Activated CD4-positive, alpha-beta T cell treated with anti-CD3 and anti-CD28 coated beads, Interleukin-2, amount 50 U/mL, for 16 hours (primary cell): ENCODE data around the gene OST4.
A peak's percentile ranks its signal among the peaks of the same experiment; 100 is the strongest.

Source experiments
- DNase-seq: peaks from one replicate; pipeline ENCODE4 v3.0.0-alpha.2; 2020

The OST4 gene

DNA sequence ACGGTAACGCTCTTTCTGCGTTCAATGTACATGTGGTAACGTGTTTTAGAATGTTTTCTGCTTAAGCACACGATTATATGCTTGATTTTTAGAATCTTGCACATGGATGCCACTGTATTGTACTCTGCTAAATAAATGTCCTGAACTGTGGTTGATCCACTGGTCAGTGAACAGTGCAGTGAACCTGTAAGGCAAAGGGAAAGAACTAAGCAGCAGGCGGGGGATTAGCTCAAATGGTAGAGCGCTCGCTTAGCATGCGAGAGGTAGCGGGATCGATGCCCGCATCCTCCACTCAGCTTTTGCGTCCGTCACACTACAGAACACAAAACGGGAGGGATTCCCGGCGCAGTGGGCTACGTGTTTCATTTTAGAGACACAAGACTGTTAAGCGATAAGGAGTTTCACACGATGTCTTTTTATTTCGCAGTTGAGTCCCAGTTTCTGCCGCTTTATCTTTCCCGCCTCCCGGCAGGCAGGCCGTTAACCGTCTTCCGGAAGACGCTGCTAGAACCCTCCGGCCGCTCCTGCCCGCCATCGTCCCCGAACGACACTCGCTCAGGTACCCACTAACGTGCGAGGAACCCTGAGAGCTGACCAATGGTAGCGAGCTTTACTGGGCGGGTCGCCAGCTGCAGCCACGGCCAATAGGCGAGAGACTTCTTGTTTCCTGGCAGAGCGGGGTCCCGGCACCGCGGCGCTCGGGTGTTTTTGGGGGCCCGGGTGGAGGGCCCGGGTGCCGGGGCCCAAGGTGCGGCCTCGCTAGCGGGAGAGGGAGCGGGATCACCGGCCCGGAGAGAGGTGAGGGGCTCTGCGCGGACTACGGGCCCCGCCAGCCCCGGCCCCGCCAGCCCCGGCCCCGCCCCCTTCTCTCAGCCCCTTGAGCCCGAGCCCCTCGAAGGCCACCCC is 20.2 kb downstream of the OST4 start, which contains the start of gene AGBL5:
AGBL5 (plus strand) TSS at position 673 of the 906 bp plus-strand sequence. CDS start 1,291 bp downstream, outside the sequence.
- peak; percentile 98 for DNase-seq

DNA sequence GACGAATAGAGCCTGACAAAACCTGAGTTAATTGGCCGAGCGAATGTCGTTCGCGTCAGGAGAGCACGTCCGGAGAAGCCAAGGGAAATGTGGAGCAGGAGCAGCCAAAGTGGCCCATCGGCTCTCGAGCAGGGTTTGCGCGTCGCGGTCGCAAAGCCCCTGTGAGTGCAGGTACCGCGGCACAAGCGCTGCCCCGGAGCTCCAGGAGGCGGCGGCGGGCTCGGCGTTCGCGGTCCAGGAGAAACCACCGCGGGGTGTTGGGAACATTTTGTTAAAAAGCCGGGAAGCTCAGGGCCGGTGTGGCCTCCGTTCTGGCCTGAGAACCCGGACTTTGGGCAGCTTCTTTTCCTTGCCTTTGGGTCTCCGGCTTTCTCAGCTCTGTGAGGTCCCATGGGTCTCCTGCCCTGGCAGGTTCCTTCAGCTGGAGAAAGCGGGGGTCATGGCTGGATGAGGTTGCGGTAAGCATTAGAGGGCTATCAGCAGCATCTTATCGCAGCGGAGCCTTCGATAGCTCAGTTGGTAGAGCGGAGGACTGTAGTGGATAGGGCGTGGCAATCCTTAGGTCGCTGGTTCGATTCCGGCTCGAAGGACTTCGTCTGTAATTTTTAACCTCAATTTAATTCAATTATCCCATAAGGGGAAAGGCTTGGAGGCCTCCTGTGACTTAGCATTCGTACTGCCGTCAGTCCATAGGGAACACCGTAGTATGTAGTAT is 21.0 kb downstream of the OST4 start:
- DNase-seq: peak; percentile 94

DNA sequence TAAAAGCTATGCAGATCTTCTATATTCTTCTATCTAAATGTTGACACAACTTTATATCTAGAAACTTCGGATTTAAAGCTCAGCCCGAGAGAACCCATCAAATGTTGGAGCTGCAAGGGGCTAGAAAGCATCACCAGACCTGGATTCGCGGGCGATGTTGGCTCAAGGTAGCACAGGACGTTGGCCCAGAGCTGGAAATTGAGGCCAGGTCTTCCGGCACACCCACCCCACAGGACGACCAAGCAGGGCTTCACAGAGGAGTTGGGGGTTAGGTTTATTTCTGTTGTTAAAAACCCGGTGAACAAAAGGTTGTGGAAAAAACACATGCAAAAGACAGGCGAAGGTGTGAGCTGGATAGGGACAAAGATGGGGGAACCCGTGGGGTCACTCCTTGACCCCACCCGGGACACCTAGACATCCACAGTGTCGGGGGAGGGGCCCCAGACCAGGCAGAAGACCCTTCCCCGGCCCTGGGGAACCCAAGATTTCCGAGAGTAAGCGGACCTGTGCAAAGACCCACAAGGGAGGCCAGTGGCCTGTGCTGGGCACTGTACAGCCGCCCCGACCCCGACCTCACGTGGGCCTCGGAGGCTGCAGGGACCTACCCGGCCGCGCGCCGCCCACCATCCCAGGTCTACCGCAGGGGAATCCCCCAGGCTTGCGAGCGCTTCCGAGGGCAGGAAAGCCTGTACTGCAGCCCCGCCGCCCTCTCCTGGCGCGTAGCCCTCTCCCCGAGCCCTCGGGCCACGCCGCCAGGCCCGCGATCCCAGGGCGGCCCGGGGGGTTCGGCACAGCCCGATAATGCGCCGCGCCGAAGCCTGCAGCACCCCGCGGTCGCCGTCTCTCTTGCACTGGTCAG is 21.8 kb downstream of the OST4 start:
- DNase-seq: peak; percentile 69

DNA sequence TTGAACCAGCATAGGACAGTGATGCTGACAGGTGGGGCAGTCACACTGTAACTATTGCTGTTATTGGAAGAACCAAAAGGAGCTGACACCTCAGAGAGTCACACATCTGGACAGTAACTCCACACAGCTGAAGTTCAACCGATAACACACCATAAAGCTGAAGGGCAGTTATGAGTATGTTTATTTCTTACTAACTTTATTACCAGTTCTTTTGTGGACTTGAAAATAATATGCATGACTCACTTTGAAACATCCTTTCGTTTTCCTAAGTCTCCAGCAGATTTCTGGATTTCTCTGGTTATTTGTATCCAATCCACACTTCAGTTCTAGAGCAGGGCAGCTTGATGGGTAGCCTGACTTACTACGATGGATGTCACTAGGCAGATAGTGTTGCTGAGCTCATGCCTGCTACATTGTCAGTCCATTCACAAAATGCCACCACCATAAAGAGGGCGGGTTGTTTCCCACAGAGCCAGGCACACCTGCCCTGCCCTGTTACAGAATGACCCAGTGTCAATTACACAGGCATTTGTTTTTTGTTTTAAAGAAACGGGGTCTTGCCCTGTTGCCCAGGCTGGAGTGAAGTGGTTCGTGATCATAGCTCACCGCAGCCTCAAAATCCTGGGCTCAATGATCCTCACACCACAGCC is 28.3 kb downstream of the OST4 start:
- DNase-seq: no peak

DNA sequence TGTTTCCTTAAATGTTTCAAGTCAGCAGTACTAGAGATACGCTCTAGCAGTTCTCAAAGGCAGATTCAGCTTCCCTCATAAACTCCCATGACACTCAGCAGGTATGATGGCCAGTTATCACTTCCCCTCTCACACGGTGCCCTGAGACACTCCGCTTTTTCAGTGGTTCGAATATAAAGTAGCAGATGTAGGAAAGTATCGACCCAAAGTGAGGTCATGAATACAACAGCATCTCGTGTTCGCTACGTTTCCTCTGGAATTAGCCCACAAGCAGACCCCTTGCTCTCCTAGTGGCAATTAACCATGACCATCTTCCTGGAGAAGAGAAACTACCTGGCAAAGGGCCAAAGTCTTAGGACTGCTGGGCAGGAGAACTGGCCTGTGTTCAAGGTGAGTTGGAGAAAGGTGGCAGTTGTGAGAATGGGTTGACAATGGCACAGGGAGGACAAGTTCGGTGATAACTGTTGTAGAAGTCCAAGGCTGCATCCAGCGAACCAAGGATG is 29.2 kb downstream of the OST4 start:
- no peak for DNase-seq

DNA sequence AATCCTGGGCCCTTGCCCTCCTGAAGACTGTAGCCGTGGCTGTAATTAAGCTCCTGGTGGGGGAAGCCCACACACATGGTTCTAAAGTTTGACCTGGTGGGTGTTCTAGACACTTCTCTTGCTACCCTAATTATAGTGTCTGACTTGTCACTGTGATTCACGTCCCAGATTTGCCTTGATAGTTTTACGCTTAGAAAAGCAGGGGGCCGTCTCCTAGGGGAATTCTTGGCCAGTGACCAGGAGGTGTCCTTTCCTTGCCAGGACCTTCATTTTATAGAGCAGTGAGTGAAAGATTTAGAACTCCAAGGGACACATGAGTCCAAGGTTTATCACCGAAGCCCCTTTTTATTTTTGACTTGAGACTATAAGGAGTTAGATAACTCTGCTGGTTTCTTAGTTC is 29.7 kb downstream of the OST4 start:
- no peak for DNase-seq

DNA sequence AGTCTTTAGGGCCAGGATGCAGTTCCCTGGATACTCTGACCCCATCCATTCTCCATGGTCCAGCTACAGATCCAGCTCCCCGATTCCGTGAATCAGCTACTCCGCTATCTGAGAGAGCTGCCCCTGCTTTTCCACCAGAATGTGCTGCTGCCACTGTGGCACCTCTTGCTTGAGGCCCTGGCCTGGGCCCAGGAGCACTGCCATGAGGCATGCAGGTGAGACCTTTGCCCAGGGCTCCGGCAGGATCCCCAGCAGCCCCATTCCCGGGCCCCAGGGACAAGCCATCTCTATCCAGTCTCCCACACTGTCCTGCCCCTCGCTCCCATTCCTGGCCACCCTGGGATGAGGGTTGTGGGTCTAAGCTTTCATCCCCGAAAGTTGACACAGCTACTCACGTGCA is 31.2 kb downstream of the OST4 start:
- no peak for DNase-seq

DNA sequence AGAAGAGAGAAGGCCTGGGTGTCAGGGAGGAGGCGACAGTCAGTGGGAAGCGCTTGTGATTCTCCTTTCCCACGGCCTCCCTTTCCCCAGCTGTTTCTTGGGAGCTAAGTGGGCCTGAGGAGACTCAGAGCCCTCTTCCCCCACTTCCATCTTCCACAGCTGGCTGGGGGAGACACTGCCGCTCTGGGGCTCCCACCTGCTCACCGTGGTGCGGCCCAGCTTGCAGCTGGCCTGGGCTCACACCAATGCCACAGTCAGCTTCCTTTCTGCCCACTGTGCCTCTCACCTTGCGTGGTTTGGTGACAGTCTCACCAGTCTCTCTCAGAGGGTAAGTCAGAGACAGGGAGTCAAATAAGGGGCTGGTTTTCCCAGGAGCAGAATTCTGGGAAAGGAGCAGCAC is 31.6 kb downstream of the OST4 start:
- no peak for DNase-seq

DNA sequence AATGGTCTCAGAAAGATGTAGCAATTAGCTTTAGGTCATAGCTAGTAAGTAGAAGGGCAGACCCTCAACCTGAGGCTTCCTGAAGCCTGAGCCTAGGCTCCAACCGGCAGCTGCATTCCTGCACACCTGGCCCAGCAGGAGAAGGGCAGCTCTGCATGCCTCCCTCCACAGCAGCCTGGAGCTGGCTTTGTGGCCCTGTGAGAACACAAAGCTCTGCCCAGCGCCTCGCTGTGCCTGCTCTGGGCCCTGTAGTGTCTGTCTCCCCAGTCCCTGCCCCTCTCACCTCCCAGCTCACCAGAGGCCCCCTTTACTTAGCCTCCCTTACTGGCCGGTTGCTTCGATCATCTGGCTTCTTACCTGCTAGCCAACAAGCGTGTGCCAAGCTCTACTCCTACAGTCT is 32.0 kb downstream of the OST4 start:
- no peak for DNase-seq

DNA sequence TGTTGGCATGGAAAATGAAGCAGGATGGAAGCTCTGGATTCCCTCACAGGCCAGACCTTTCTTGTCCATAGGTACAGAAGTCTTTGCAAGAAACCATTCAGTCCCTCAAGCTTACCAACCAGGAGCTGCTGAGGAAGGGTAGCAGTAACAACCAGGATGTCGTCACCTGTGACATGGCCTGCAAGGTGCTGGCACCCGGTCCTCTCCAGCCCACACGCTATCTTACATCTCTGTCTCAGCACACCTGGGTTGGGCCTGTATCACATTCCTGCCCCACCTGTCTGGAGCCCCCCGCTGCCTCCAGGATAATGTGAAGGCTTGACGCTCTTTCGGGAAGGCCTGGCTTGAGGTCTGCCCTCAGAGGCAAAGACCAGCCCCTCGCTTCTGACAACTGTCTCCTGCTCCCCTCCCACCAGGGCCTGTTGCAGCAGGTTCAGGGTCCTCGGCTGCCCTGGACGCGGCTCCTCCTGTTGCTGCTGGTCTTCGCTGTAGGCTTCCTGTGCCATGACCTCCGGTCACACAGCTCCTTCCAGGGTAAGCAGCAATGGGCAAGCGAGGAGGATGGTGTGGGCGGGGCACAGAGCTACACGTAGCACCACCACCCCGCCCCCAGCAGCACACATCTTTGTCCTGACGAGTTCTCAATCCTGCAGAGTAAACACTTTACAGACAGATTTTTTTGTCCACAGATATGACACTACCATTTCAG is 32.7 kb downstream of the OST4 start:
- no peak for DNase-seq

DNA sequence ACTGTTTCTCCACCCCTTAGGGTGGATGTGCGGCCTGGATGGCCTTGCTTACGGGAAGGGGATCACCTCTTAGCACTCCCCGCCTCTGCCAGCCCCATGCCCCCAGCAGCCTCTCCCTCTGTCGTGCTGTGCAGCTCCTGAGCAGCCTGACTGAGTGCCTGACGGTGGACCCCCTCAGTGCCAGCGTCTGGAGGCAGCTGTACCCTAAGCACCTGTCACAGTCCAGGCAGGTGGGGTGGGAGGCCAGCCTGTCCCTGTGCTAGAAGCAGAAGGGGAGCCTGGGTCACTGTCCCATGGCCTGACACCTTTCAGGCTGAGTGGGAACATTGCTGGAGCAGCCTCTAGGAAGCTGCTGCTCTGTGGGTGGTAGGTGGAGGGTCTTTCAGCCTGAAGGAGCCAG is 33.4 kb downstream of the OST4 start:
- no peak for DNase-seq

DNA sequence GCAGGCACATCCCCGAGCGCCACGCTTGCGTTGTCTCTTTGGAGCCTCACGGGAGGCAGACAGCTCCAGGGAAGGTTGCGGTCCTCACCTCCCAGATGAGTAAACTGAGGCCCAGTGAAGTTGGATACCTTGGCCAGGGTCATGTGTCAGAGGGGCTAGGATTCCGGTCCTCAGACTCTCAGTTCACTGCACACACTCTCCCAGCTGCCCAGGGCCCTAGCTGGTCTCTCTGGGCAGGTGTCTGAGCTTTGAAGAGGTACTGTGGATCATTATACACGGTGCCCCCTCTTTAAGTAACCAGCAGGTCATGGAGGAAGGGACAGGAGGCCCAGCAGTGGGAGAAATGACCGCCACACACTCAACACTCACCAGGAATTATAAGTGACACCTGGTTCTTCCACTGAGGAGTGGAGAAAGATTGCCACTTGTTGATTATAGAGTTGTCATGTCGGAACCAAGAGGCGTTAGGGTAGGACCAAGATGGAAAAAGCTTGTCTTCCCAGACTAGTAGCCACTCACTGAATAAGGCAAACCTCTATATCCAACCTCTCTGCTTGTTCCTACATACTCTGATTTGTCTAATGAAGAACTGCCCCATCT is 38.1 kb downstream of the OST4 start:
- no peak for DNase-seq

DNA sequence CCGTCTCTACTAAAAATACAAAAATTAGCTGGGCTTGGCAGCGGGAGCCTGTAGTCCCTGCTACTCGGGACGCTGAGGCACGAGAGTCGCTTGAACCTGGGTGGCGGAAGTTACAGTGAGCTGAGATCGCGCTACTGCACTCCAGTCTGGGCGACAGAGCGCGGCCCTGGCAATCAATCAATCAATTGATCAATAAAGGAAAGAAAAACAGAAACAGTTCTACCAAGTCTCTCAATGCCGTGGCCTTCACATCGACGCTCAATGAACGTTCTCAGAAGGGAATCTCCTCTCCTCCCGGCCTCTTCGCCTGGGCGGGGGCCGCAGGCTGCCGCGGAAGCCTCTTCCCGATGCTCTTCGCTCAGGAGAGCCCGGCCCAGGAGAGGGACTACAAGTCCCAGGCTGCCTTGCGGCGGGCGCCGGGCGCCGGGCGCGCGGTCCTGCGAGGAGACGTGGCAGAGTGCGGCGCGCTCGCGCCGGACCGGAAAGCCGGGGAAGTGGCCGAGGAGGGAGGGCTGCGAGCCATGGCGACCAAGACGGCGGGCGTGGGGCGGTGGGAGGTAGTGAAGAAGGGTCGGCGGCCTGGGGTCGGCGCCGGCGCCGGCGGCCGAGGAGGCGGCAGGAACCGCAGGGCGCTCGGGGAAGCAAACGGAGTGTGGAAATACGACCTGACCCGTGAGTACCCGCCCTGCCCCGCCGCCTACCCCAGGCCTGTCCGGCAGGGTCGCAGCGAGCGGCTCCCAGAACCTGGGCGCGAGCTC is 38.8 kb downstream of the OST4 start, which contains the start of gene TMEM214:
TMEM214 (plus strand) TSS at position 471 of the 758 bp plus-strand sequence; CDS start at position 522, 51 bp downstream.
- DNase-seq: peak; percentile 92

DNA sequence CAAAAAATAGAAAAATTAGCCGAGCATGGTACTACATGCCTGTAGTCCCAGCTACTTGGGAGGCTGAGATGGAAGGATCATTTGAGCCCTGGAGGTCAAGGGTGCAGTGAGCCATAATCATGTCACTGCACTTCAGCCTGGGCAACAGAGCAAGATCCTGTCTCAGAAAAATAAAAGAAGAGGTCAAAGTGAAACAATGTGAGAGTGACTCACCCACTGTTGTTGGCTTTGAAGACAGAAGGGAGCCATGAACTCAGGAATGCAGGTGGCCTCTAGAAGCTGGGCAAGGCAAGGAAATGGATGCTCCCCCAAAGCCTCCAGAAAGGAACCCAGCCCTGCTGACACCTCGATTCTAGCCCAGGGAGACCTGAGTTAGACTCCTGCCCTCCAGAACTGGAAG is 42.4 kb downstream of the OST4 start:
- DNase-seq: no peak

DNA sequence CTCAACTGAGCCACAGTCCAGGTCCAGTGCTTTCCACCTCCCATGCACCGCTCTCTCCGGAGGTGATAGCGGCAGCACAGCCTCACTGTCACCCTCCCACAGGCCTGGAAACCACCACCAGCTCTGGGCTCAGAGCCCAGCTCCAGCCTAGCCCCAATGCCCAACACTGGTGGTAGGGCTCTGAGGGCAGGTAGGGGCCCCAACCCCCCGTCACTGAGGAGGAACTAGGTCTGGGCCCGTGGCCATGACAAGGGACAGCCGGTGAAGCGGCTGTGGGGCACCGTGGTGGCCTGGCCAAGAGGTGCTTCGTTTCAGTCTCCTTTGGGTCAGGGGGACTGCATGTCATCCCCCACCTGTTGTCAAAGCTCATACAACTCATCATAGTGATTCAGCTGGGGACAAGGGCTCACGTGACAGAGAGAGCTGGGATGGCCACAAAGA is 44.2 kb downstream of the OST4 start:
- DNase-seq: no peak

DNA sequence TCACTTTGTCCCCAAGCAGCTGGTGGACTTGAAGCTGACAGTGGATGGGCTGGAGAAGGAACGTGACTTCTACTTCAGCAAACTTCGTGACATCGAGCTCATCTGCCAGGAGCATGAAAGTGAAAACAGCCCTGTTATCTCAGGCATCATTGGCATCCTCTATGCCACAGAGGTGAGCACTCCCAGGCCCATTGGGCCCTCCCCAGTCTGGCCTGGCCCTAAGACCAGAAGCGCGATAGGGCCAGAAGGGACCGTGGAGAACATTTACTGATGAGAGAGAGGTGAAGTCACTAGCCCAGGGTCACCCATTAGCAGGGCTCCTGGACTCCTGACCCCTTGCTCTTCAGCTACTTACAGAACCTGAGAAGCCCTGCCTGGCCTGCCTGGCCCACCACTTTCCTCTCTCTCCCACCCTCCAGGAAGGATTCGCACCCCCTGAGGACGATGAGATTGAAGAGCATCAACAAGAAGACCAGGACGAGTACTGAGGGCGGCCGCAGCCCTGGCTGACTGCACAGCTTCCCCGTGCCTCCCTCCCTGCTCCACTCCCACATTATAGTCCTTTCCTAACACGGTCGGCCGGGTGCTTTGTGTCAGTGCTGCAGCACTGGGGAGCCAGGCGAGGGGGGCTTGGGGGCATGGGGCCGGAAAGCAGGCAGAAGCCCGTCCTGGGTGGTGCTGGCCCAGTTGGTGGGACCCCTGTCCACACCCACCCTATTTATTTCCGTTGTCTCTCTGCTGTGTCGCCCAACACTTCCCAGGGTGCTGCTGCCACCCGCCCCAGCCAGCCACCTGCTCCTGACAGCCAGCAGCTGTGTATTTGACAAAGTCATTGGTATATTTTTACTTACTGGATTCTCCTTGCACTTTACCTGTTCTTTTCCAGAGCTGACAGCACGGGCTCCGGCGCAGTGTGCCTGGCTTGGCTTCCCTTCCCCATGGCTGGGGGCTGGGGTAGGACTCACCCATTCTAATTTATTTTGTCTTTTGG is 45.3 kb downstream of the OST4 start:
- DNase-seq: no peak

DNA sequence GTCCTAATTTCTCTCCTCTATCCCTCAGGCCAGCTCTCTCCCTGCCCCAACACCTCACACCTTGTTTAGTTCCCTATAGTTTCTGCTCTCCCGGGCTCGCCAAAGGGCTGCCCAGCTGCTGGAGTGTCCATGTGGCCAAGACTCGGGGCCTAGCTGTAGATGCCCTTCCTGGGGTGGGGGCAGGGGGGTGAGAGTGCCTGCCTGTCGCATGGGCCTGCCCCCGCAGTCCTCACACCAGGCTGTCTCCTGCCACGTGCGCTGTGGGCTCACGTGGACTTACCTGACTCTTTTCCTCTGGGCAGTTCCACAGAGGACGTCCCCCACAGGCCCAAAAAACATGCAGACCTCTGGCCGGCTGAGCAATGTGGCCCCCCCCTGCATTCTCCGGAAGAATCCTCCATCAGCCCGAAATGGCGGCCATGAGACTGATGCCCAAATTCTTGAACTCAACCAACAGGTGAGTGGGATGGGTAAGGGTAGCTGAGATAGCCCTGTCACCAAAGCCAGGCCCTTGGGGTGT is 46.1 kb downstream of the OST4 start:
- no peak for DNase-seq

DNA sequence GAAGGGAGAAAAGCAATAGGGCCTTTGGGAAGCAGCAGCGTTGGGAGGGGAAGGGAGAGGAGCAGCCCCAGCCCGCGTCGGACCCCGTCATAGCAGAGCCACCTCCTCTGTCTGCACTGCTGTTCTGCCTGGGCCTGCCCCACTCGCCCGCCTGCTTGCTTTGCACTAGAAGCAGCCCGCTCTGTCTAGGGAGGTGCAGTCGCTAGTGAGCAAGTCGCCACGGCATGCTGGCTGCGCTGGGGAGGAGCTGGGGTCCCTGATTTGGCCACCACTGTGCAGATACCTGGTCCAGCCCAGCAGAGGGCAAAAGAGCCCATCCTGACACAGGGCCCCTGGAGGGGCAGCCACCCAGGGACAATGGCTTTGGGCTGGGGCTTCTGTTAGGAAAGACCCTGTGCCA is 46.6 kb downstream of the OST4 start:
- DNase-seq: no peak

DNA sequence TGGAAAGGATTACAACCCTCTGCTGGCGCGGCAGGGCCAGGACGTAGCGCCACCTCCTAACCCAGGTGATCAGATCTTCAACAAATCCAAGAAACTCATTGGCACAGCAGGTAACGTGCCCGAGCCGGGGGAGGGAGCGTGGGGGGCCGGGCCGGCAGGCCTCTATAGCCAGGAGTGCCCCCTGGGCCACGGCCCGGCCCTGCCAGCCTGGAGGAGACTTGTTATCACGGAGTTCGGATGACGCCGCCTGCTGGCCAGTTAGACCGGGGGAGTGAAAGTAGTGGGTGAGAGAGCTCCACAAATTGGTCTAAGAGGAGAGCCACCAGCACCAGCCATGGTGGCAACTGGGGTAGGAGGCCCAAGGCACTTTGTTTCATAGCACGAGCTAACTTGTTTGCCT is 47.3 kb downstream of the OST4 start:
- DNase-seq: no peak
